ENCODE results near the gene ANKFN1. TPM values are rescaled to one million over a fixed set of nuclear protein-coding genes. Genes with fewer than 3 reads are reported as not detected.

Gene ANKFN1
- total RNA-seq, 1 experiment from 2014 or later: not detected

GRCh38 chr17:56416682-56417351, 263.5 kb downstream of the ANKFN1 start:
- BruUV-seq (replicated peaks): no TSS peak
- in situ Hi-C loops (cut with HindIII; ENCODE audit: low pct_unique_long_range_greater_than_20kb, low sequenced_read_pairs) (no loop called here), intact Hi-C loops (cut with micrococcal nuclease; ENCODE audit: unreplicated experiment) (no loop called here)
- TF ChIP-seq REST (IDR thresholded peaks at IDR 0.05; ENCODE audit: insufficient read depth in 1 of 2, low read depth in 2 of 2, low read length in 1 of 2) (no peak), POLR2AphosphoS5 (IDR thresholded peaks at IDR 0.05; ENCODE audit: low read depth, low read length) (no peak), CTCF (IDR thresholded peaks at IDR 0.05) (no peak)
- ChIA-PET CTCF (no interaction called here), POLR2A (no interaction called here)
- no peaks in the 10 kb centered on the region for H3K4me1 ChIP-seq (ENCODE audit: control insufficient read depth, insufficient read depth, low read length)
- no peaks in the 10 kb centered on the region for H3K27me3 ChIP-seq (ENCODE audit: control insufficient read depth, insufficient read depth, low read length)
- H3K36me3 ChIP-seq (ENCODE audit: control insufficient read depth, insufficient read depth, low read length): no peaks in the 10 kb centered on the region
- ATAC-seq (no peak), DNase-seq (ENCODE audit: low read depth, low spot score) (no peak)
- H3K4me3 ChIP-seq (ENCODE audit: low read depth in 2 of 2, low read length in 2 of 2): no peak overlapping the region
- no peak overlapping the region for H3K27ac ChIP-seq (ENCODE audit: low read length)
- H3K9me3 ChIP-seq (ENCODE audit: control insufficient read depth, insufficient read depth, low read depth, low read length): no peaks in the 10 kb centered on the region

GRCh38 chr17:56424005-56424404, 270.7 kb downstream of the ANKFN1 start:
- intact Hi-C loops (cut with micrococcal nuclease; ENCODE audit: unreplicated experiment): no loop called here
- H3K4me3 ChIP-seq (ENCODE audit: low read depth in 2 of 2, low read length in 2 of 2): no peak overlapping the region
- DNase-seq (ENCODE audit: low read depth, low spot score) (no peak), ATAC-seq (no peak)
- peaks cover 4% of the 10 kb centered on the region; the same call in 1 of the 2 replicates for H3K27me3 ChIP-seq (ENCODE audit: control insufficient read depth, insufficient read depth, low read length)
- no peaks in the 10 kb centered on the region for H3K9me3 ChIP-seq (ENCODE audit: control insufficient read depth, insufficient read depth, low read depth, low read length)
- in situ Hi-C loops (cut with HindIII; ENCODE audit: low pct_unique_long_range_greater_than_20kb, low sequenced_read_pairs): no loop called here
- no peaks in the 10 kb centered on the region for H3K4me1 ChIP-seq (ENCODE audit: control insufficient read depth, insufficient read depth, low read length)
- H3K27ac ChIP-seq (ENCODE audit: low read length): no peak overlapping the region
- no peak for TF ChIP-seq POLR2AphosphoS5 (IDR thresholded peaks at IDR 0.05; ENCODE audit: low read depth, low read length)
- TF ChIP-seq REST (IDR thresholded peaks at IDR 0.05; ENCODE audit: insufficient read depth in 1 of 2, low read depth in 2 of 2, low read length in 1 of 2): no peak
- no peak for TF ChIP-seq TCF7L2 (IDR thresholded peaks at IDR 0.05; ENCODE audit: low read depth, low read length)
- TF ChIP-seq SIN3A (IDR thresholded peaks at IDR 0.05; ENCODE audit: borderline replicate concordance, insufficient read depth, low read depth, low read length): no peak
- TF ChIP-seq CTCF (IDR thresholded peaks at IDR 0.05): no peak
- no peaks in the 10 kb centered on the region for H3K36me3 ChIP-seq (ENCODE audit: control insufficient read depth, insufficient read depth, low read length)
- BruUV-seq (replicated peaks): no TSS peak
- ChIA-PET POLR2A (no interaction called here), CTCF (no interaction called here)
